GM12874 (cell line): ENCODE measurements around the gene MXI1.
A peak's percentile ranks its signal among the peaks of the same experiment; 100 is the strongest.

Experiments
- TF ChIP-seq, protein P1 (sequence below): IDR thresholded peaks from 2 replicates; pipeline ENCODE4 v1.5.1; 2011; ENCODE audit warnings: low read depth, mild to moderate bottlenecking, control low read depth, low read length, moderate library complexity; ENCODE audit not compliant: insufficient read depth

The MXI1 gene

DNA sequence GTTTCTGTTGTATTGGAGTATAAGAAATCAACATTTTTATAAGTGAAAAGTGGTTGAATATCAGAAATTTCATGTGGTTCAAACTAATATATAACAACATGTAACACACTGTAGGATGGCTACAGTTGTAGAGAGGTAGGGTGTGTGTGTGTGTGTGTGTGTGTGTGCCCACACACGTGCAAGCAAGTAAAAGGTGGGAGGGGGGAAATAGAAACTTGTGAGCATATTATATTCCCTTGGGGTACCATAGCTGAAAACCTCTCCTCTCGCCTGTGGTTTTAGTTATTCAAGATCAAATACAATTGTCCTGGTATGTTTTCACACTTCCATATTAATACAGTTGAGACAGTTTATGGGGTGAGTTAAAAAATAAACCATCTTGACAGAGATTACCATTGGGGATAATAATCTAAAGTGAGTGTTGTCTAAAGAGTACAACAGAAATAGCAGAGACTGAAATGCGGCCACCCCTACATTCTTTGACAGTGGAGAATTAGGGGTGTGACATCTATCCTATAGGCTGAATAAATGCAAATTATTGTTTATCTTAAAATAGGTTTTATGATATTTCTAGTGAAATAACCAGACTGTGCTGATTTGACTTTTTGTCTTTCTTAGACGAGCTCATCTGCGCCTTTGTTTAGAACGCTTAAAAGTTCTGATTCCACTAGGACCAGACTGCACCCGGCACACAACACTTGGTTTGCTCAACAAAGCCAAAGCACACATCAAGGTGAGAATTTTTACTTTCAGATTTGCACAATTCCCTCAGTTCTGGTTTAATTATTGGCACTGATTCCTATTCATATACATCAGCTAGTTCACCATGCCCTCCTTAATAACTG is 71.4 kb downstream of the MXI1 start:
- TF ChIP-seq, protein P1, sequence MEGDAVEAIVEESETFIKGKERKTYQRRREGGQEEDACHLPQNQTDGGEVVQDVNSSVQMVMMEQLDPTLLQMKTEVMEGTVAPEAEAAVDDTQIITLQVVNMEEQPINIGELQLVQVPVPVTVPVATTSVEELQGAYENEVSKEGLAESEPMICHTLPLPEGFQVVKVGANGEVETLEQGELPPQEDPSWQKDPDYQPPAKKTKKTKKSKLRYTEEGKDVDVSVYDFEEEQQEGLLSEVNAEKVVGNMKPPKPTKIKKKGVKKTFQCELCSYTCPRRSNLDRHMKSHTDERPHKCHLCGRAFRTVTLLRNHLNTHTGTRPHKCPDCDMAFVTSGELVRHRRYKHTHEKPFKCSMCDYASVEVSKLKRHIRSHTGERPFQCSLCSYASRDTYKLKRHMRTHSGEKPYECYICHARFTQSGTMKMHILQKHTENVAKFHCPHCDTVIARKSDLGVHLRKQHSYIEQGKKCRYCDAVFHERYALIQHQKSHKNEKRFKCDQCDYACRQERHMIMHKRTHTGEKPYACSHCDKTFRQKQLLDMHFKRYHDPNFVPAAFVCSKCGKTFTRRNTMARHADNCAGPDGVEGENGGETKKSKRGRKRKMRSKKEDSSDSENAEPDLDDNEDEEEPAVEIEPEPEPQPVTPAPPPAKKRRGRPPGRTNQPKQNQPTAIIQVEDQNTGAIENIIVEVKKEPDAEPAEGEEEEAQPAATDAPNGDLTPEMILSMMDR, result no peak

DNA sequence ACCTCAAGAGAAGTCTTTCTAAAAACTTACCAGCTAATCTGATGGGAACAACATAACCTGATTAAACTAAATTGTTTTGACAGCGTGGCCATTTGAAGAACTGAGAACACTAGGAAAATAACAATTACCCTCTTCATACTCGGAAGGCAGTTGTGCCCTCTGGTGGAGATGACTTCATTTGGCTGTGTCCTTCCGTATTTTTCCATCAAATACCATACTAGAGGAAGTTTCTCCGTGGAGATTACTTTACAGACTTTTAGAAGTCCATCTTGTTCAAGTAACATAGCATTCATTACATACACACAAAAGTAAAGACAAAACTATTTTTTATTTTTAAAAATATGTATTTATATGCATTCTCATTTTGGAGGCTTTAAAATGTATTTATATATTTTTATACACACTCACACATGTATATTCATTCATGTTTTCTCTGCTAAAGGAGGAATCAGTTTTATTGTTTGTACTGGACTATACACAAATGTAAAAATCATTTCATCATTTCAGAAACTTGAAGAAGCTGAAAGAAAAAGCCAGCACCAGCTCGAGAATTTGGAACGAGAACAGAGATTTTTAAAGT is 72.1 kb downstream of the MXI1 start:
- TF ChIP-seq, protein P1, result peak; percentile 56

DNA sequence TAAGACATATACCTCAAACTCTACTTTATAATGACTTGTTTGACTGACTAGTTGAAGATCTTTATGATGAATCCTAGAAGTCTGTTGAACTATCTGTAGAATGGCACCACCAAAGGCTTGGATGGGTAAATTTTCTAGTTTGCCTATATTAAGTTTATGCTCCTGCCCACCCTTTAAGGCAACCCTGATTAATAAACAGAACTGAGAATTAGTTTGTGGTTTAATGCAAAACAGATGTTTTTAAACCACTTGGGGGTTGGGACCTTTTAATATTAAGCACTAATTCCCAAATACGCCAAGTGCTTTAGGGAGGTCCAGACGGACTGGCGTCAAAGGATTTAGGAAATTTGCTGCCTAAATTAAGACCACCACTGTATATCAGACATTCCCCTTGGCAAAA is 76.9 kb downstream of the MXI1 start:
- TF ChIP-seq, protein P1, result no peak

DNA sequence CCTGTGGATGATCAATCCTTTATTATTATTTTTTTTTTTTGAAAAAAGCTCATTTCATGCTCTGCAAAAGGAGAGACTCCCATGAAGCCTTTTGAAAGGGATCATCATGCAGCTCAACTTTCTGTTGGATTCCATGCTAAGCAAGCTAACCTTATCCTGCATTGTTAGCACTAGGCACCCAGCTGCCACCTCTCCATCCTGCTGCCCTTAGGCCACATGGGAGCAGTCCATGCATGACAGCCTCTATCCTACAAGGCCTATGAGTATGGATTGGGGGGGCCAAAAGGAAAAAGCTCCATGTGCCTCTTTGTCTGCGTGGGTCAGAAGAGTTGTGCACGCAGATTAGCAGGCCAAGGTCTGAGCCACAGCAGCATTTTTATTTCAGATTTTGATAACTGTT is 78.1 kb downstream of the MXI1 start:
- TF ChIP-seq, protein P1, result no peak

DNA sequence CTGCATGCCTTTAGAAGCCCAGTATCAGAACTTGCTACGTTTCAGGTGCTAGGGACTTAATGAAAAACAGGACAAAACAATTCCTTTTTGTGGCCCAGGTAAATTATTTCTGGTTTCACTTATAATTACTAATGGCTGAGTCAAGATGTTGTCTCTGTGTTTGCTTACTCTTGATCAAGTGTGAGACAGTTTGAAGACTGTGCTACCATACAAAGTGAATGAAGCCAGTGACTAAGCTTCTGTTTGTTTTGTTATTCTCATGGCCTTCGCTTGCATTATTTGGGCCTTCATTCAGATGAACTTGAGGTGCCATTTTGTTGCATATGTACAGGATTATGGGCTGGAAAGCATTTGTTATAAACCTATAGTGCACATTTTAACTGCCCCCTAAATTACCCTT is 79.4 kb downstream of the MXI1 start:
- TF ChIP-seq, protein P1, result no peak

DNA sequence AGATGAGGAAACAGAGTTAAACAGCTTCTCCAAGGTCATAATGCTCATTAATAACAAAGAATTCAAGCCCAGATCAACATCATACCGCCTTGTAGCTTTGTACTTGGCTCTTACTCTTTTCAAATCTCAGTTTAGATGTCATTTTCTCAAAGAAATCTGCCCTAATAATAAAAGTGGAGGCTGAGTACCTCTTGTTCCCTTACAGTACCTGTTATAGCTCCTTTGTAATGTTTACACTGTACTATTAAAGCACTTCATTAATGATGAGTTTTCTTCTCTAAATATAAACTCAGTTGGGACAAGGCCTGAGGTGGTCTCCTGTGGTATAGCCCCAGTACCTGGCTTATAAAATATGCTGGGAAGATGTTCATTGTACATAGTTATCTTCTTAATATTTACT is 89.6 kb downstream of the MXI1 start:
- TF ChIP-seq, protein P1, result no peak

DNA sequence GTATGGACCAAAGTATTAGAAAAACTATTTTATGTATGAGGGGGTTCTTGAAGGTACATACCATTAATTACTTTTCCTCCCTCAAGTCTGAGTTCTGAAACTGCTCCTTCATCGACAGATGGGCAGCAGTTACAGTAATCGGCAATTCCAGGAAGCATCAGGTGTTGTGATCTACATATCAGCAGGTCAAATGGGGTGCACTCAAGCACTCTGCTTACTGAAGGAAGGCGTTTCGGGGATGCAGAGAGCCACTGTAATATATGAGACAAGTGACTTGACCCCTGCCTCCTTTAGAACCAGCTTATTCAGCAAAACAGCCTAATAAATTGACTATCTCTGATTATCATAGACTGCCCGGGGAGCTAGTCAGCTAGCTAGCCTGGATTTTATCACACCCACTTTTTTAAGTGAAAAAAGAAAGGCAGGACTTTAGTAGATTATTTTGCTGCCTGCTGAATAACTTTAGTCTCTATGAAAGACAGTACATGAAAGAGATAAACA is 93.1 kb downstream of the MXI1 start:
- TF ChIP-seq, protein P1, result no peak
